OCI-LY7 (cell line): Measurements from ENCODE around the gene CCDC57.

Experiments
- CTCF ChIP-seq: fragments of 200-600 bp; sonication (generic); conservative IDR thresholded peaks from 2 replicates; pipeline ENCODE4 v1.5.1; 2014; ENCODE audit warnings: mild to moderate bottlenecking, antibody characterized with exemption, low read length, moderate library complexity, mixed read lengths
- EZH2phosphoT487 ChIP-seq: fragments of 200-600 bp; sonication (generic); IDR thresholded peaks from 2 replicates; pipeline ENCODE4 v1.6.1; 2018; ENCODE audit warnings: low read depth, borderline replicate concordance, mild to moderate bottlenecking, mixed run types, antibody characterized with exemption, low read length, moderate library complexity, mixed read lengths

GRCh38 chr17:82215095-82215971, 2.7 kb upstream of the CCDC57 start:
- TF ChIP-seq CTCF = no peak
- no peak for TF ChIP-seq EZH2phosphoT487
